ENCODE measurements around the gene SNIP1. TPM values are rescaled to one million over a fixed set of nuclear protein-coding genes. Genes with fewer than 3 reads are reported as not detected.

Gene SNIP1
- total and polyA plus RNA-seq, 2 experiments from 2014 or later: 7.0 to 11.4 TPM

DNA sequence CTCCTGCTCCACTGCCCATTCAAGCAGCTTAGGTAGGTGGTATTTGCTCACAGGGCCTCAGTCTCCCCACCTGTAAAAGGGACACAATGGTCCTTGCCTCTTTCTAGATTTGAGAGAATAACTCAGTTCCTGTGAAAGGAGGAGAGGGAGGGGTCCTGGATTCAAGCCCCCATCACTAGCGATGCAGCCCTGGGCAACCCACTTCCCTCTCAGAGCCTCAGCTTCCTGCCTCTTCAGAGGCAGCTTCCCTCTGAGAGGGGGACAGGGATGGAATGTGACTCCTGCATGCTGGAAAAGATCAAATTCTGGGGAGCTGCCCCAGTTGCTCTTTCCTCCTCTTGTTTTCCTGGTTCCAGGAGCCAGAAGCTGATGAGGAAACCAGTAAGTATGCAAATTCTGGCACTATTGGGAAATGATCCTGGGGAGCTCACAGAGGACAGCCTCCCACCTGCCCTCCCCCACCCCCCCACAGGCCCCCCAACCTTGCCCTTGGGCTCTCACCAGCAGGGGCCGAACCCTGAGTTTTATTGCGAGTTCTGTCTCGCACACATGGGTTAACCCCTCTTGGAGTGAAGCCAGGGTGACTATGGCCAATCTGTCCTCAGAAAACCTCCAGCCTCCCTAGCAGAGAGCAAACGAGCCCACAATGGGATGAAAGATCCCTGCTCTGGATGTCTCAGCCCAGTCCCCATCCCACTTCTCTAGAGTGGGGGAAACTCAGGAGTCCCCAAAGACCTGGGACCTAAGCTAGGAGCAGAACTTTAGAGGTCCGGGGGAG, 68.0 kb downstream of the SNIP1 start (continued):
- TF ChIP-seq, protein P1, sequence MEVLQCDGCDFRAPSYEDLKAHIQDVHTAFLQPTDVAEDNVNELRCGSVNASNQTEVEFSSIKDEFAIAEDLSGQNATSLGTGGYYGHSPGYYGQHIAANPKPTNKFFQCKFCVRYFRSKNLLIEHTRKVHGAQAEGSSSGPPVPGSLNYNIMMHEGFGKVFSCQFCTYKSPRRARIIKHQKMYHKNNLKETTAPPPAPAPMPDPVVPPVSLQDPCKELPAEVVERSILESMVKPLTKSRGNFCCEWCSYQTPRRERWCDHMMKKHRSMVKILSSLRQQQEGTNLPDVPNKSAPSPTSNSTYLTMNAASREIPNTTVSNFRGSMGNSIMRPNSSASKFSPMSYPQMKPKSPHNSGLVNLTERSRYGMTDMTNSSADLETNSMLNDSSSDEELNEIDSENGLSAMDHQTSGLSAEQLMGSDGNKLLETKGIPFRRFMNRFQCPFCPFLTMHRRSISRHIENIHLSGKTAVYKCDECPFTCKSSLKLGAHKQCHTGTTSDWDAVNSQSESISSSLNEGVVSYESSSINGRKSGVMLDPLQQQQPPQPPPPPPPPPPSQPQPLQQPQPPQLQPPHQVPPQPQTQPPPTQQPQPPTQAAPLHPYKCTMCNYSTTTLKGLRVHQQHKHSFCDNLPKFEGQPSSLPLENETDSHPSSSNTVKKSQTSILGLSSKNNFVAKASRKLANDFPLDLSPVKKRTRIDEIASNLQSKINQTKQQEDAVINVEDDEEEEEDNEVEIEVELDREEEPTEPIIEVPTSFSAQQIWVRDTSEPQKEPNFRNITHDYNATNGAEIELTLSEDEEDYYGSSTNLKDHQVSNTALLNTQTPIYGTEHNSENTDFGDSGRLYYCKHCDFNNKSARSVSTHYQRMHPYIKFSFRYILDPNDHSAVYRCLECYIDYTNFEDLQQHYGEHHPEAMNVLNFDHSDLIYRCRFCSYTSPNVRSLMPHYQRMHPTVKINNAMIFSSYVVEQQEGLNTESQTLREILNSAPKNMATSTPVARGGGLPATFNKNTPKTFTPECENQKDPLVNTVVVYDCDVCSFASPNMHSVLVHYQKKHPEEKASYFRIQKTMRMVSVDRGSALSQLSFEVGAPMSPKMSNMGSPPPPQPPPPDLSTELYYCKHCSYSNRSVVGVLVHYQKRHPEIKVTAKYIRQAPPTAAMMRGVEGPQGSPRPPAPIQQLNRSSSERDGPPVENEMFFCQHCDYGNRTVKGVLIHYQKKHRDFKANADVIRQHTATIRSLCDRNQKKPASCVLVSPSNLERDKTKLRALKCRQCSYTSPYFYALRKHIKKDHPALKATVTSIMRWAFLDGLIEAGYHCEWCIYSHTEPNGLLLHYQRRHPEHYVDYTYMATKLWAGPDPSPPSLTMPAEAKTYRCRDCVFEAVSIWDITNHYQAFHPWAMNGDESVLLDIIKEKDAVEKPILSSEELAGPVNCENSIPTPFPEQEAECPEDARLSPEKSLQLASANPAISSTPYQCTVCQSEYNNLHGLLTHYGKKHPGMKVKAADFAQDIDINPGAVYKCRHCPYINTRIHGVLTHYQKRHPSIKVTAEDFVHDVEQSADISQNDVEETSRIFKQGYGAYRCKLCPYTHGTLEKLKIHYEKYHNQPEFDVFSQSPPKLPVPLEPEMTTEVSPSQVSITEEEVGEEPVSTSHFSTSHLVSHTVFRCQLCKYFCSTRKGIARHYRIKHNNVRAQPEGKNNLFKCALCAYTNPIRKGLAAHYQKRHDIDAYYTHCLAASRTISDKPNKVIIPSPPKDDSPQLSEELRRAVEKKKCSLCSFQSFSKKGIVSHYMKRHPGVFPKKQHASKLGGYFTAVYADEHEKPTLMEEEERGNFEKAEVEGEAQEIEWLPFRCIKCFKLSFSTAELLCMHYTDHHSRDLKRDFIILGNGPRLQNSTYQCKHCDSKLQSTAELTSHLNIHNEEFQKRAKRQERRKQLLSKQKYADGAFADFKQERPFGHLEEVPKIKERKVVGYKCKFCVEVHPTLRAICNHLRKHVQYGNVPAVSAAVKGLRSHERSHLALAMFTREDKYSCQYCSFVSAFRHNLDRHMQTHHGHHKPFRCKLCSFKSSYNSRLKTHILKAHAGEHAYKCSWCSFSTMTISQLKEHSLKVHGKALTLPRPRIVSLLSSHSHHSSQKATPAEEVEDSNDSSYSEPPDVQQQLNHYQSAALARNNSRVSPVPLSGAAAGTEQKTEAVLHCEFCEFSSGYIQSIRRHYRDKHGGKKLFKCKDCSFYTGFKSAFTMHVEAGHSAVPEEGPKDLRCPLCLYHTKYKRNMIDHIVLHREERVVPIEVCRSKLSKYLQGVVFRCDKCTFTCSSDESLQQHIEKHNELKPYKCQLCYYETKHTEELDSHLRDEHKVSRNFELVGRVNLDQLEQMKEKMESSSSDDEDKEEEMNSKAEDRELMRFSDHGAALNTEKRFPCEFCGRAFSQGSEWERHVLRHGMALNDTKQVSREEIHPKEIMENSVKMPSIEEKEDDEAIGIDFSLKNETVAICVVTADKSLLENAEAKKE (CRISPR knock-in tag; IDR thresholded peaks at IDR 0.05): no peak

Small RNA genes within 50 kb of the gene (microRNA-seq; reads per million reads assigned to microRNA genes)
- not detected for gene MIR5581

Small RNA genes within 50 kb of the gene (small RNA-seq; reads per million reads assigned to genes)
- gene AL034379.1 (ENCODE audit: low replicate concordance) (not detected), gene MIR5581 (ENCODE audit: low replicate concordance) (not detected)

Other genes with a start within 250 kb of the SNIP1 start
- gene ZC3H12A, start 79.7 kb downstream of the SNIP1 start, total RNA-seq (2014; rRNA removed; shearing (Covaris generic)): 7.0 and 9.3 TPM in 2 replicates
- gene ZC3H12A, start 79.7 kb downstream of the SNIP1 start, polyA plus RNA-seq (2016; fragmentation: Nextera tagmentation; extraction: Ambion mirVana): 7.3 and 9.0 TPM in 2 replicates
- 58.9 and 64.5 TPM in 2 replicates for gene MEAF6, start 39.5 kb downstream of the SNIP1 start, total RNA-seq (2014; rRNA removed; shearing (Covaris generic))
- 53.5 and 60.1 TPM in 2 replicates for gene MEAF6, start 39.5 kb downstream of the SNIP1 start, polyA plus RNA-seq (2016; fragmentation: Nextera tagmentation; extraction: Ambion mirVana)
- gene DNALI1, start 2.6 kb upstream of the SNIP1 start, total RNA-seq (2014; rRNA removed; shearing (Covaris generic)): 5.4 TPM in 2 replicates
- 21.6 and 25.6 TPM in 2 replicates for gene DNALI1, start 2.6 kb upstream of the SNIP1 start, polyA plus RNA-seq (2016; fragmentation: Nextera tagmentation; extraction: Ambion mirVana)
- gene GNL2, start 41.6 kb upstream of the SNIP1 start, total RNA-seq (2014; rRNA removed; shearing (Covaris generic)): 66.1 and 78.4 TPM in 2 replicates
- 105 and 121 TPM in 2 replicates for gene GNL2, start 41.6 kb upstream of the SNIP1 start, polyA plus RNA-seq (2016; fragmentation: Nextera tagmentation; extraction: Ambion mirVana)
- 0.19 TPM in 1 of 2 replicates, not detected in the other for gene RSPO1, start 80.6 kb upstream of the SNIP1 start, total RNA-seq (2014; rRNA removed; shearing (Covaris generic))
- gene RSPO1, start 80.6 kb upstream of the SNIP1 start, polyA plus RNA-seq (2016; fragmentation: Nextera tagmentation; extraction: Ambion mirVana): 0.11 and 0.12 TPM in 2 replicates
- gene CDCA8, start 138.2 kb upstream of the SNIP1 start, total RNA-seq (2014; rRNA removed; shearing (Covaris generic)): 31.6 and 35.3 TPM in 2 replicates
- gene CDCA8, start 138.2 kb upstream of the SNIP1 start, polyA plus RNA-seq (2016; fragmentation: Nextera tagmentation; extraction: Ambion mirVana): 37.9 and 38.9 TPM in 2 replicates
- 1.5 and 2.4 TPM in 2 replicates for gene EPHA10, start 210.8 kb upstream of the SNIP1 start, total RNA-seq (2014; rRNA removed; shearing (Covaris generic))
- gene EPHA10, start 210.8 kb upstream of the SNIP1 start, polyA plus RNA-seq (2016; fragmentation: Nextera tagmentation; extraction: Ambion mirVana): 0.21 and 0.76 TPM in 2 replicates
- gene MANEAL, start 239.6 kb upstream of the SNIP1 start, total RNA-seq (2014; rRNA removed; shearing (Covaris generic)): 8.1 and 8.6 TPM in 2 replicates
- gene MANEAL, start 239.6 kb upstream of the SNIP1 start, polyA plus RNA-seq (2016; fragmentation: Nextera tagmentation; extraction: Ambion mirVana): 2.2 and 2.3 TPM in 2 replicates

Measured in GM23338 (cell line).